ENCODE measurements around the gene SULT1A1.

DNA sequence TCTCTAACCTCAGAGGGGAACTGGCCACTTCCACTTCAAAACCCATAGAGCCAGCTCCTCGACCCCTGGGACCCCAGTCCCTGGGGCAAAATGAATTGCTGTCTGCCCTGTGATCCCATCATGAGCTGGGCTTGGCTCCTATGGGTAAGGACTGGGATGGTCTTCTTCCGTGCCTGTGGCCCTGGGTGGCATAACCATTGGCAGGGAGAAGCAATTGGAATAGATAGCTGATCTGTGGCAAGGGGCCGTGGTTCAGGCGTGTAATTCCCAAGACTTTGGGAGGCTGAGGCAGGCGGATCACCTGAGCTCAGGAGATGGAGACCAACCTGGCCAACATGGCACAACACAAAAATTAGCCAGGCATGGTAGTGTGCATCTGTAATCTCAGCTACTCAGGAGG lies 17.3 kb downstream of the SULT1A1 start:
- TF ChIP-seq, protein P1, sequence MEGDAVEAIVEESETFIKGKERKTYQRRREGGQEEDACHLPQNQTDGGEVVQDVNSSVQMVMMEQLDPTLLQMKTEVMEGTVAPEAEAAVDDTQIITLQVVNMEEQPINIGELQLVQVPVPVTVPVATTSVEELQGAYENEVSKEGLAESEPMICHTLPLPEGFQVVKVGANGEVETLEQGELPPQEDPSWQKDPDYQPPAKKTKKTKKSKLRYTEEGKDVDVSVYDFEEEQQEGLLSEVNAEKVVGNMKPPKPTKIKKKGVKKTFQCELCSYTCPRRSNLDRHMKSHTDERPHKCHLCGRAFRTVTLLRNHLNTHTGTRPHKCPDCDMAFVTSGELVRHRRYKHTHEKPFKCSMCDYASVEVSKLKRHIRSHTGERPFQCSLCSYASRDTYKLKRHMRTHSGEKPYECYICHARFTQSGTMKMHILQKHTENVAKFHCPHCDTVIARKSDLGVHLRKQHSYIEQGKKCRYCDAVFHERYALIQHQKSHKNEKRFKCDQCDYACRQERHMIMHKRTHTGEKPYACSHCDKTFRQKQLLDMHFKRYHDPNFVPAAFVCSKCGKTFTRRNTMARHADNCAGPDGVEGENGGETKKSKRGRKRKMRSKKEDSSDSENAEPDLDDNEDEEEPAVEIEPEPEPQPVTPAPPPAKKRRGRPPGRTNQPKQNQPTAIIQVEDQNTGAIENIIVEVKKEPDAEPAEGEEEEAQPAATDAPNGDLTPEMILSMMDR (conservative IDR thresholded peaks at IDR 0.05; ENCODE audit: low read length): no peak
- no peak for TF ChIP-seq EZH2phosphoT487 (IDR thresholded peaks at IDR 0.05; ENCODE audit: borderline replicate concordance)
